B cell (primary cell): ENCODE data around the gene HOXB8.

ENCODE experiments used
- CTCF ChIP-seq: fragments of 200-600 bp; IDR thresholded peaks from one replicate; pipeline ENCODE4 v1.8.0; 2022; ENCODE audit warnings: antibody characterized with exemption, mild to moderate bottlenecking
- EZH2 ChIP-seq: IDR thresholded peaks from 2 replicates; pipeline ENCODE4 v1.6.1; 2012; ENCODE audit warnings: borderline replicate concordance, low read depth, mild to moderate bottlenecking, moderate library complexity, low read length; ENCODE audit not compliant: insufficient read depth, poor library complexity, severe bottlenecking

- TF ChIP-seq CTCF: no peak
- no peak for TF ChIP-seq EZH2
These were observed 2.6 kb downstream of the HOXB8 start for GRCh38 chr17:48612456-48612853.
